PC-3 (cell line): ENCODE data around the gene GRWD1. TPM values are rescaled to one million over a fixed set of nuclear protein-coding genes. Genes with fewer than 3 reads are reported as not detected.

Experiments
- ATAC-seq: fragments of 200-7000 bp; cut with Tn5 transposase; 2 replicates; pipeline ENCODE4 v1.9.1; 2020; ENCODE audit warnings: mild to moderate bottlenecking, moderate library complexity
- BruUV-seq: library from RNA; stranded (reverse); fragments of 400-500 nt; replicated peaks from 2 replicates; lab custom pipeline; 2021; lab: Mats Ljungman, UMichigan
- CTCF ChIA-PET: fragments of 300-600 bp; sonication (Branson Sonifier 250); formaldehyde crosslinking; loops from one replicate; lab custom pipeline; 2022; ENCODE audit warnings: antibody characterized with exemption; lab: Charles Lee
- POLR2A ChIA-PET: fragments of 300-600 bp; sonication (Branson Sonifier 250); formaldehyde crosslinking; loops from one replicate; lab custom pipeline; 2022; ENCODE audit warnings: antibody characterized with exemption; ENCODE audit not compliant: unreplicated experiment; lab: Charles Lee
- DNase-seq: peaks from one replicate; pipeline ENCODE4 v3.0.0-alpha.2; 2015
- H2AFZ ChIP-seq: fragments of 300-600 bp; sonication (generic); 2 replicates; pipeline ENCODE4 v1.6.0; 2016; ENCODE audit warnings: antibody characterized with exemption, low read length
- H3F3A ChIP-seq: fragments of 300-600 bp; sonication (generic); one replicate; pipeline ENCODE4 v1.6.0; 2017; ENCODE audit warnings: antibody characterized with exemption, low read length, control low read depth, mild to moderate bottlenecking; ENCODE audit not compliant: unreplicated experiment
- H3K27ac ChIP-seq: fragments of 300-600 bp; sonication (generic); 2 replicates; pipeline ENCODE4 v1.5.1; 2016; ENCODE audit warnings: mild to moderate bottlenecking, low read length
- H3K27me3 ChIP-seq: fragments of 300-600 bp; sonication (generic); 2 replicates; pipeline ENCODE4 v1.6.1; 2016; ENCODE audit warnings: low read length, mixed read lengths
- H3K36me3 ChIP-seq: fragments of 300-600 bp; sonication (generic); 2 replicates; pipeline ENCODE4 v1.6.1; 2016; ENCODE audit warnings: low read depth, mixed run types, low read length, mixed read lengths
- H3K4me1 ChIP-seq: fragments of 300-600 bp; sonication (generic); 2 replicates; pipeline ENCODE4 v1.5.1; 2016; ENCODE audit warnings: low read length; ENCODE audit not compliant: insufficient read depth
- H3K4me2 ChIP-seq: fragments of 300-600 bp; sonication (generic); 2 replicates; pipeline ENCODE4 v1.6.0; 2016; ENCODE audit warnings: low read length
- H3K4me3 ChIP-seq: fragments of 300-600 bp; sonication (generic); 2 replicates; pipeline ENCODE4 v1.5.1; 2016; ENCODE audit warnings: mild to moderate bottlenecking, low read length, mixed read lengths
- H3K79me2 ChIP-seq: fragments of 300-600 bp; sonication (generic); 2 replicates; pipeline ENCODE4 v1.6.1; 2017; ENCODE audit warnings: low read length, mixed read lengths
- H3K9ac ChIP-seq: fragments of 300-600 bp; sonication (generic); 2 replicates; pipeline ENCODE4 v1.6.0; 2016; ENCODE audit warnings: mild to moderate bottlenecking, low read length
- H3K9me2 ChIP-seq: fragments of 300-600 bp; sonication (generic); replicated peaks from 2 replicates; pipeline ENCODE4 v1.6.1; 2016; ENCODE audit warnings: mixed run types, low read length, mixed read lengths
- H3K9me3 ChIP-seq: fragments of 300-600 bp; sonication (generic); 2 replicates; pipeline ENCODE4 v1.6.1; 2016; ENCODE audit warnings: low read length, mixed read lengths
- H4K20me1 ChIP-seq: fragments of 300-600 bp; sonication (generic); 2 replicates; pipeline ENCODE4 v1.6.1; 2016; ENCODE audit warnings: low read length, mixed read lengths
- CTCF ChIP-seq: fragments of 300-600 bp; sonication (generic); conservative IDR thresholded peaks from 2 replicates; pipeline ENCODE4 v1.5.1; 2017; ENCODE audit warnings: antibody characterized with exemption, low read depth, mild to moderate bottlenecking, low read length
- EZH2 ChIP-seq: fragments of 300-600 bp; sonication (generic); IDR thresholded peaks from one replicate; pipeline ENCODE4 v1.6.1; 2017; ENCODE audit warnings: antibody characterized with exemption, mild to moderate bottlenecking, low read length; ENCODE audit not compliant: unreplicated experiment
- EZH2phosphoT487 ChIP-seq: fragments of 300-600 bp; sonication (generic); IDR thresholded peaks from 2 replicates; pipeline ENCODE4 v1.6.1; 2018; ENCODE audit warnings: mild to moderate bottlenecking, antibody characterized with exemption, low read length, borderline replicate concordance
- intact Hi-C: fragments of 100-400 bp; cut with micrococcal nuclease; formaldehyde crosslinking; loops from 2 replicates; pipeline ENCODE4 v1.9.0; 2023
- total RNA-seq: library from RNA; depleted of rRNA; stranded (reverse); fragments of >200 nt; gene quantifications from 2 replicates; pipeline ENCODE4 v1.2.3, GENCODE V29; 2014

Gene GRWD1
- total RNA-seq, 1 experiment from 2014 or later = 33.2 TPM

GRCh38 chr19:48466561-48467325 lies 21.0 kb downstream of the GRWD1 start:
- no TSS peak for BruUV-seq
- Histone ChIP-seq H3F3A (no peaks in the 10 kb centered on the region), H3K9ac (no peak overlapping the region), H3K27ac (no peak overlapping the region), H3K27me3 (no peaks in the 10 kb centered on the region), H3K4me1 (peaks cover 4% of the 10 kb centered on the region; the same call in 1 of the 2 replicates), H3K36me3 (peaks cover 9% of the 10 kb centered on the region), H3K4me3 (no peak overlapping the region), H3K4me2 (no peak overlapping the region), H3K9me2 (no peaks in the 10 kb centered on the region), H3K79me2 (peaks cover 14% of the 10 kb centered on the region), H3K9me3 (no peaks in the 10 kb centered on the region), H4K20me1 (peaks cover 12% of the 10 kb centered on the region), H2AFZ (no peak overlapping the region)
- no peak for TF ChIP-seq EZH2
- TF ChIP-seq EZH2phosphoT487 = no peak
- TF ChIP-seq CTCF = no peak
- intact Hi-C loops = no loop called here
- ChIA-PET POLR2A (no interaction called here), CTCF (no interaction called here)
- ATAC-seq (no peak), DNase-seq (peak; percentile 40)

GRCh38 chr19:48468772-48469288 lies 23.0 kb downstream of the GRWD1 start:
- intact Hi-C loops = no loop called here

GRCh38 chr19:48469289-48469881 lies 23.6 kb downstream of the GRWD1 start, which contains the start of gene CYTH2:
CYTH2 (plus strand) TSS chr19:48469369; CDS start chr19:48469508, 139 bp downstream.
- Histone ChIP-seq H3K4me3 (peak within 1 kb of the TSS; percentile 81), H4K20me1 (peaks cover 12% of the 10 kb centered on the region), H2AFZ (peak within 1 kb of the TSS; percentile 61), H3K9me2 (no peaks in the 10 kb centered on the region), H3K9me3 (no peaks in the 10 kb centered on the region), H3K27ac (peak within 1 kb of the TSS; percentile 70), H3K27me3 (no peaks in the 10 kb centered on the region), H3K79me2 (peaks cover 14% of the 10 kb centered on the region), H3K4me2 (peak within 1 kb of the TSS; percentile 95), H3F3A (no peaks in the 10 kb centered on the region), H3K4me1 (peaks cover 4% of the 10 kb centered on the region; the same call in 1 of the 2 replicates), H3K9ac (peak within 1 kb of the TSS; percentile 92), H3K36me3 (peaks cover 21% of the 10 kb centered on the region)
- DNase-seq (peak; percentile 68), ATAC-seq (peak; percentile 62)
- CTCF ChIA-PET = no interaction called here
- POLR2A ChIA-PET = no interaction called here
- intact Hi-C loops = no loop called here
- TF ChIP-seq EZH2 (no peak), CTCF (no peak), EZH2phosphoT487 (no peak)
- no TSS peak for BruUV-seq

More at GRCh38 chr19:48468772-48469288, 23.0 kb downstream of the GRWD1 start:
- POLR2A ChIA-PET = no interaction called here
- peaks cover 20% of the 10 kb centered on the region for H3K36me3 ChIP-seq
- peak overlapping the region; percentile 13; the same call in 1 of the 2 replicates for H2AFZ ChIP-seq
- ATAC-seq (peak; percentile 90), DNase-seq (peak; percentile 99)
- peaks cover 12% of the 10 kb centered on the region for H4K20me1 ChIP-seq
- H3K4me2 ChIP-seq = peak overlapping the region; percentile 95
- H3K4me3 ChIP-seq = peak overlapping the region; percentile 81
- H3K4me1 ChIP-seq = peaks cover 4% of the 10 kb centered on the region; the same call in 1 of the 2 replicates
- no peak for TF ChIP-seq EZH2
- peak overlapping the region; percentile 92 for H3K9ac ChIP-seq
- H3K27ac ChIP-seq = peak overlapping the region; percentile 70; the same call in 1 of the 2 replicates
- no peaks in the 10 kb centered on the region for H3K9me2 ChIP-seq
- H3K27me3 ChIP-seq = no peaks in the 10 kb centered on the region
- peaks cover 14% of the 10 kb centered on the region for H3K79me2 ChIP-seq
- no peaks in the 10 kb centered on the region for H3F3A ChIP-seq
- BruUV-seq = no TSS peak
- CTCF ChIA-PET = no interaction called here
- no peaks in the 10 kb centered on the region for H3K9me3 ChIP-seq
